HG03196 (cell line): Measurements from ENCODE around the gene SLC25A21.

Experiments used
- ATAC-seq: cut with Tn5 transposase; IDR thresholded peaks from one replicate; pipeline ENCODE4 v1.9.1; 2021; ENCODE audit not compliant: unreplicated experiment

SLC25A21 gene

GRCh38 chr14:36791402-36791801 lies 381.0 kb downstream of the SLC25A21 start:
- ATAC-seq: no peak

- no peak for ATAC-seq
Observed at GRCh38 chr14:36785511-36785910, 386.9 kb downstream of the SLC25A21 start.

GRCh38 chr14:36784541-36784940 lies 387.9 kb downstream of the SLC25A21 start:
- ATAC-seq: no peak

DNA sequence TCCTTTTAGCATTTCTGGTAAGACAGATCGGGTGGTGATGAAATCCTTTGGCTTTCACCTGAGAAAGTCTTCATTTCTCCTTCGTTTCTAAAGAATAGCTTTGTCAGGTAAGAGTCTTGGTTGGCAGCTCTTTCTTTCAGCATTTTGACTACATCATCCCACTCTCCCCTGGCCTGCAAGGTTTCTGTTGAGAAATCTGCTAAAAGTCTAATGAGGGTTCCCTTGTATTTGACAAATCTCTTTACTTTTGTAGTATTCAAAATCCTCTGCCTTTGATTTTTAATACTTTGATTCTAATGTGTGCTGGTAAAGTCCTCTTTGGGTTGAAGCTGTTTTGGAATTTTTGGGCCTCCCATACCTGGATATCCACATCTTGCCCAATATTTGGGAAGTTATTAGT lies 390.5 kb downstream of the SLC25A21 start:
- no peak for ATAC-seq

GRCh38 chr14:36773558-36773957 lies 398.8 kb downstream of the SLC25A21 start:
- ATAC-seq: no peak

DNA sequence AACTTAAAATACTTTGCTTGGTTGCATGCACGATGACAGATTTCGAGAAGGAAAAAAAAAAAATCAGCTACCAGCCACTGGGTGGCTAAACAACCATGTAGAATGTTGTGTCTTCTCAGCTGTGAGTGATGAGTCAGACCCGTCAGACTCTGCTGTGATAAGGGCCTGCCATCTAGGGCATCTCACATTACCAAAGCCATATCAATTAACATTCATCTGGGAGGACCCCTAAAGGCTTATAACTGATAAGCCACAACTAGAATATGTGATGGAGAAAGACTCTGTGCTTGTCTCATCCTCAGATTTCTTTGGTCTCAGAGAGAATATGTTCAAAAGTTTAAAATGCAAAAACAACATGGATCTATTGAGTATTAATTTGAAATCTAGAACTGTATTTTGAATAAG lies 399.3 kb downstream of the SLC25A21 start:
- no peak for ATAC-seq

- ATAC-seq: no peak
Observed at GRCh38 chr14:36771028-36771640, 401.3 kb downstream of the SLC25A21 start.

DNA sequence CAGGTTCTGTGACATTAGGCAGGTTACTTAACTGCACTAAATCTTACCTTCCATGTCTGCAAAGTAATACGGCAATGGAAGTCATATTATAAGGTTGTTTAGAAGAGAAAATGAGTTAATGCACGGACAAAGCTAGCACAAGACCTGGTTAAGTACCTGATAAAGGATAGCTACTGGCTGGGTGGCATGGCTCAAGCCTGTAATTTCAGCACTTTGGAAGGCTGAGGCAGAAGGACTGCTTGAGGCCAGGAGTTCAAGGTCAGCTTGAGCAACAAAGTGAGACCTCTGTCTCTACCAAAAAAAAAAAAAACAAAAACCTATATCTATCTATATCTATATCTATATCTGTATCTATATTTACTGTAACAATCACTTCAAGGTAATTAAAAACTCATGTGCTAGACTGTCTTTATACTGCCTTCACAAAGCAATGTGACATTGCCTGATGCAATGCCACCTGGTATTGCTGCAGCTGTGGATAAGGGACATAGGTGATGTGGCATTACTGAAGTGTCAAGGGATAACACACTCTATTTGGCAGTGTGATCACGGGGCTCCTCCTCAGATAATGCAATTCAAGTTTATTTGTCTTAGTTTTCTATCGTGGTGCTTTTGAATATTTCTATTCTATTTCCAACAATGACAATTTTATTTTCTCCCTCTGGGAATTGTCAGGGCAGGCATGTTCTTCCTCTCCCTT lies 403.6 kb downstream of the SLC25A21 start:
- ATAC-seq: no peak

GRCh38 chr14:36767603-36768281 lies 404.7 kb downstream of the SLC25A21 start:
- no peak for ATAC-seq

DNA sequence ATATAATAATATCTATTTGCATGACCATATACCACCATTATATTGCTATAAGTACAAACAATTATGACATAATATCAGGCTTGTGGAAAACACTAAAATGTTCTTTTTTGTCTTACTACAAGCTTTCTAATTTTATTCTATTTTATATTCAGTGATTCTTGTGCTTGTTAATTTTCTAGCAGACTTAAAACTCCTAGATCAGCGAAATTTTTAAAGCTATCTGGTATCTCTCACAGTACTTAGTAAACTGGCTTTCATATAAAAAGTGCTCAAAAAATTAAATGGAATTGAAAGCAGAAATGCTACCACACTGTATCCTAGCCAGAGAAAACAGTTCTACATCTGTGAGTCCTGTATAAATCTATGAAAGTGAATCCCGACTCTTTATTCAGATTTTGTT lies 405.4 kb downstream of the SLC25A21 start:
- ATAC-seq: no peak

- ATAC-seq: no peak
Observed at GRCh38 chr14:36757734-36758601, 414.4 kb downstream of the SLC25A21 start.

GRCh38 chr14:36756226-36756625 lies 416.2 kb downstream of the SLC25A21 start:
- no peak for ATAC-seq

- no peak for ATAC-seq
Observed at GRCh38 chr14:36755756-36756155, 416.6 kb downstream of the SLC25A21 start.

DNA sequence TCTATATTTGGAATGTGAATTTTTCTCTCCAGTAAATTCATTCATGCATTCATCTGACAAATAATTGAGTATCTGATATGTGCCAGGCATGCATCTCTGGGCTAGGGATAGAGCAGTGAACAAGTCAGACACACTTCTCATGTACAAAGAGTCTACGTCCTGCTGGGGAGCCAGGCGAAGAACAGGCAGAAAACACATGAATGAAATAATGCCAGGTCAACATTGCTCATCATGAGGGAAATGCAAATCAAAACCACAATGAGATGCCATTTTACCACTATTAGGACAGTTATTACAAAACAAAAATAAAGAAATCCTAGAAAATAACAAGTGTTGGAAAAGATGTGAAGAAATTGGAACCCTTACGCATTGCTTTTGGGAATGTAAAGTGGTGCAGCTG lies 420.5 kb downstream of the SLC25A21 start:
- ATAC-seq: no peak

DNA sequence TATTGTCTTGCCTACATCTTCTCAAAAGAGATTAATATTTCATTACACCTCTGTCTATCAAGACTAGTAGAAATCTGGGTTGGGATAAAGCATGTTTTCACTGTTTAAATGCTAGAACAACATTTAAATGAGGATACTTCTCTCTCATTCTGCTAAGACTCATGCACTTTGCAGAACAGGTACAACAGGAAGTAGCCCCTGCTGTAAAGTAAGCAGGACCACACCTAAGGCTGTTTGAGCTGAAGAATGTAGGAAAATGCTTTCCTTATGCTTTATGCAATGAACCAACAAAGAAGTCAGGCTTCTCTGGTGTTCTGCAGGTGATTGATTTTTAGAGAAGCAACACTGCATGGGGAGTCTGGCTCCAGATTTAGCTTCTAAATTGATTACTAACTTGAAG lies 421.3 kb downstream of the SLC25A21 start:
- no peak for ATAC-seq

GRCh38 chr14:36750244-36750643 lies 422.2 kb downstream of the SLC25A21 start:
- ATAC-seq: no peak

GRCh38 chr14:36748610-36749213 lies 423.7 kb downstream of the SLC25A21 start:
- no peak for ATAC-seq

GRCh38 chr14:36747411-36748184 lies 424.8 kb downstream of the SLC25A21 start:
- no peak for ATAC-seq

GRCh38 chr14:36746872-36747271 lies 425.5 kb downstream of the SLC25A21 start:
- no peak for ATAC-seq

- no peak for ATAC-seq
Observed at GRCh38 chr14:36741858-36742257, 430.5 kb downstream of the SLC25A21 start.
